ENCODE data around the gene KCTD4. TPM values are rescaled to one million over a fixed set of nuclear protein-coding genes. Genes with fewer than 3 reads are reported as not detected.
"Not testable (repeated sequence)": the region's sequence is repeated elsewhere in the genome, so short reads cannot be mapped to it uniquely, and the experiment has no call there.

The KCTD4 gene
- total RNA-seq (not detected), polyA plus RNA-seq (under 1 TPM in 1 of 3 donors, not detected in 2; 0.10 TPM)
- long read RNA-seq, donor 1: 0 reads
- long read RNA-seq, donor 2: 0 reads
- long read RNA-seq, donor 3: 0 reads
- long read RNA-seq, donor 4: 0 reads
- long read RNA-seq, donor 5: 0 reads
- long read RNA-seq, donor 6, partial matches to known transcripts: 19 of 88 reads
- long read RNA-seq, donor 6, other reads (novel, unspliced or antisense): 69 of 88 reads
- long read RNA-seq, donor 7: 0 reads
- long read RNA-seq, donor 8: 0 reads
- long read RNA-seq, donor 9: 0 reads
- long read RNA-seq, donor 10: 0 reads

- Histone ChIP-seq H3K36me3 (peaks cover 0 to 6% (median 3%) of the 10 kb centered on the region in 4 donors), H3K4me1 (peaks cover 0 to 14% (median 0%) of the 10 kb centered on the region in 4 donors), H3K9me3 (no peaks in the 10 kb centered on the region), H3K27me3 (no peaks in the 10 kb centered on the region), H3K27ac (no peak within 1 kb of the TSS), H3K4me3 (no peak within 1 kb of the TSS)
- DNase-seq: no peak
- no peak for TF ChIP-seq POLR2A (IDR thresholded peaks at IDR 0.05)
- no peak for TF ChIP-seq POLR2AphosphoS5 (IDR thresholded peaks at IDR 0.05)
- TF ChIP-seq, protein P1, sequence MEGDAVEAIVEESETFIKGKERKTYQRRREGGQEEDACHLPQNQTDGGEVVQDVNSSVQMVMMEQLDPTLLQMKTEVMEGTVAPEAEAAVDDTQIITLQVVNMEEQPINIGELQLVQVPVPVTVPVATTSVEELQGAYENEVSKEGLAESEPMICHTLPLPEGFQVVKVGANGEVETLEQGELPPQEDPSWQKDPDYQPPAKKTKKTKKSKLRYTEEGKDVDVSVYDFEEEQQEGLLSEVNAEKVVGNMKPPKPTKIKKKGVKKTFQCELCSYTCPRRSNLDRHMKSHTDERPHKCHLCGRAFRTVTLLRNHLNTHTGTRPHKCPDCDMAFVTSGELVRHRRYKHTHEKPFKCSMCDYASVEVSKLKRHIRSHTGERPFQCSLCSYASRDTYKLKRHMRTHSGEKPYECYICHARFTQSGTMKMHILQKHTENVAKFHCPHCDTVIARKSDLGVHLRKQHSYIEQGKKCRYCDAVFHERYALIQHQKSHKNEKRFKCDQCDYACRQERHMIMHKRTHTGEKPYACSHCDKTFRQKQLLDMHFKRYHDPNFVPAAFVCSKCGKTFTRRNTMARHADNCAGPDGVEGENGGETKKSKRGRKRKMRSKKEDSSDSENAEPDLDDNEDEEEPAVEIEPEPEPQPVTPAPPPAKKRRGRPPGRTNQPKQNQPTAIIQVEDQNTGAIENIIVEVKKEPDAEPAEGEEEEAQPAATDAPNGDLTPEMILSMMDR (IDR thresholded peaks at IDR 0.05): no peak
- TF ChIP-seq EP300 (IDR thresholded peaks at IDR 0.05): no peak
- WGBS, 5 donors: 74 to 93% (median 85%) methylated on average over 2 of the region's 2 CpGs
- intact Hi-C loops (cut with DNase I; ENCODE audit: low total_unique reads): no loop called here
Observed at GRCh38 chr13:45200701-45201232, at the start of gene KCTD4. KCTD4 (minus strand) TSS chr13:45201045; CDS start chr13:45194567, 6,478 bp downstream.

DNA sequence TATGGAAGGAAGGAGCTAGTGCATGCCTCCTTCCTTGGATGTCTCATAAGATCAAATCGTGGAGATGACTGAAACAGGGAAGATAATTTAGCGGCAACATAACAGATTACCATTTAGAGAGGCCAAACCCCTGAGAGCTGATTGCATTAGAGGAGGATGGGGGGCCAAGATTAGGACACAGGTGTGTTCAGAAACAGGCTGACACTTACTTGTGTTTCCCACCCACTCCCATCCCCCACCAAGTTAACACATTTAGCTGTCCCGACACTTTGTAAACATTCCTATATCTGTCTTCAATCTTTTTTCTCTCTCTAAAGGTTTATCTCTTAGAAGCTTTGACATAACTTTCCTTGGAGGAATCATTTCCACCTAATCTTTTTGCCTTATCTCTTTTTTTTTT is 48.8 kb upstream of the KCTD4 start:
- intact Hi-C loops (cut with DNase I; ENCODE audit: low total_unique reads): no loop called here
- Histone ChIP-seq H3K36me3 (peaks cover 0 to 21% (median 18%) of the 10 kb centered on the region in 4 donors), H3K27me3 (no peaks in the 10 kb centered on the region), H3K27ac (no peak overlapping the region), H3K9me3 (no peaks in the 10 kb centered on the region), H3K4me3 (no peak overlapping the region), H3K4me1 (peaks cover 0 to 16% (median 7%) of the 10 kb centered on the region in 4 donors)
- TF ChIP-seq, protein P1 (IDR thresholded peaks at IDR 0.05): no peak
- TF ChIP-seq EP300 (IDR thresholded peaks at IDR 0.05) (no peak), POLR2AphosphoS5 (IDR thresholded peaks at IDR 0.05) (no peak), POLR2A (IDR thresholded peaks at IDR 0.05) (no peak)
- DNase-seq: no peak
- 74 to 78% (median 77%) methylated on average over 3 of the region's 3 CpGs for WGBS, 5 donors

GRCh38 chr13:45244736-45245135 is 43.9 kb upstream of the KCTD4 start:
- H3K9me3 ChIP-seq; H3K27ac ChIP-seq; H3K4me3 ChIP-seq; H3K36me3 ChIP-seq; DNase-seq; H3K27me3 ChIP-seq; intact Hi-C loops (cut with DNase I; ENCODE audit: low total_unique reads): not testable (repeated sequence)
- peaks cover 0 to 25% (median 19%) of the 10 kb centered on the region in 4 donors for H3K4me1 ChIP-seq
- 94 to 99% (median 96%) methylated on average over 7 of the region's 7 CpGs for WGBS, 5 donors

- intact Hi-C loops (cut with DNase I; ENCODE audit: low total_unique reads): no loop called here
- peaks cover 0 to 25% (median 19%) of the 10 kb centered on the region in 4 donors for H3K4me1 ChIP-seq
- peak; percentile 37 to 43 for DNase-seq
Observed at GRCh38 chr13:45243077-45243476, 42.2 kb upstream of the KCTD4 start.

More at GRCh38 chr13:45243077-45243476, 42.2 kb upstream of the KCTD4 start:
- H3K27ac ChIP-seq: no peak overlapping the region
- no peak for TF ChIP-seq EP300 (IDR thresholded peaks at IDR 0.05)
- no peak for TF ChIP-seq POLR2A (IDR thresholded peaks at IDR 0.05)
- TF ChIP-seq, protein P1 (IDR thresholded peaks at IDR 0.05): no peak
- TF ChIP-seq POLR2AphosphoS5 (IDR thresholded peaks at IDR 0.05): no peak
- no peaks in the 10 kb centered on the region for H3K27me3 ChIP-seq
- no peak overlapping the region for H3K4me3 ChIP-seq
- H3K36me3 ChIP-seq: peaks cover 0 to 6% (median 0%) of the 10 kb centered on the region in 4 donors
- 56 to 81% (median 62%) methylated on average over 8 of the region's 8 CpGs for WGBS, 5 donors
- H3K9me3 ChIP-seq: no peaks in the 10 kb centered on the region
